T47D (cell line): Measurements from ENCODE around the gene GIN1.
A peak's percentile ranks its signal among the peaks of the same experiment; 100 is the strongest.
"Not testable (repeated sequence)": the region's sequence is repeated elsewhere in the genome, so short reads cannot be mapped to it uniquely, and the experiment has no call there.

Experiments used
- DNase-seq, 2 experiments: peaks; one replicate each; pipeline versions ENCODE4 v3.0.0 to v3.0.0-alpha.2; 2011 to 2012; ENCODE audit warnings: low read depth in 1 of 2, low spot score in 1 of 2
- JUND ChIP-seq: IDR thresholded peaks from 2 replicates; pipeline ENCODE4 v1.6.1; 2012; ENCODE audit warnings: low read depth
- in situ Hi-C: cut with HindIII; loops from 2 replicates; pipeline ENCODE4 v1.10.0; 2016; ENCODE audit warnings: low sequenced_read_pairs, low pct_unique_long_range_greater_than_20kb

The GIN1 gene

GRCh38 chr5:103057208-103058130 is 62.5 kb downstream of the GIN1 start:
- no peak for DNase-seq
- no peak for TF ChIP-seq JUND
- in situ Hi-C loops = no loop called here

- DNase-seq, in situ Hi-C loops: not testable (repeated sequence)
Measured at GRCh38 chr5:103046706-103047105, 73.2 kb downstream of the GIN1 start.

- in situ Hi-C loops = no loop called here
- DNase-seq = peak; percentile 44 to 71
- TF ChIP-seq JUND = no peak
Measured at GRCh38 chr5:103041071-103041676, 78.8 kb downstream of the GIN1 start.

- peak in 1 of 2 experiments; percentile 11 for DNase-seq
- in situ Hi-C loops = no loop called here
- no peak for TF ChIP-seq JUND
Measured at GRCh38 chr5:103037673-103038455, 82.1 kb downstream of the GIN1 start.

- TF ChIP-seq JUND = no peak
- DNase-seq = no peak
- in situ Hi-C loops = no loop called here
Measured at GRCh38 chr5:103036601-103037000, 83.3 kb downstream of the GIN1 start.
